Fibroblast of lung (primary cell): ENCODE results near the gene ZNF451.

Source experiments
- EZH2 ChIP-seq: IDR thresholded peaks from 2 replicates; pipeline ENCODE4 v1.5.1; 2012; ENCODE audit warnings: low read length, control low read depth, mild to moderate bottlenecking; ENCODE audit errors: missing control alignments
- TF ChIP-seq, protein P1 (sequence below), 2 donors: IDR thresholded peaks in 1 of 2; conservative IDR thresholded peaks in 1 of 2; 1 replicate in 1 of 2; 2 replicates in 1 of 2; pipeline ENCODE4 v1.5.1; 2011 to 2012; ENCODE audit warnings: low read length in 2 of 2, control low read depth in 1 of 2, inconsistent platforms in 1 of 2, low read depth in 1 of 2, mild to moderate bottlenecking in 1 of 2

DNA sequence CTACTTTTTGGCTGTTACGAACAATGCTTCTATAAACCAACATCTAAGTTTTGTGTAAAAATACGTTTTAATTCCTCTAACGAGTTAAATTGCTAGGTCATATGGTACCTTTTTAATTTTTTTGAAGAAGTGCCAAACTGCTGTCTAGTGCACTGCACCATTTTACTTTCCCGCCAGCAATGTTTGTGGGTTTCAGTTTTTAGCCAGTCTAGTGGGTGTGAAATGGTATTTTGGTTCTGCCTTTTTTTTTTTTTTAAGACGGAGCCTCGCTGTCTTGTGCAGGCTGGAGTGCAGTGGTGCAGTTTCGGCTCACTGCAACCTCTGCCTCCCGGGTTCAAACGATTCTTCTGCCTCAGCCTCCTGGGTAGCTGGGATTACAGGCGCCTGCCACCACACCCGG lies 48.0 kb downstream of the ZNF451 start:
- TF ChIP-seq EZH2 = no peak
- TF ChIP-seq, protein P1, sequence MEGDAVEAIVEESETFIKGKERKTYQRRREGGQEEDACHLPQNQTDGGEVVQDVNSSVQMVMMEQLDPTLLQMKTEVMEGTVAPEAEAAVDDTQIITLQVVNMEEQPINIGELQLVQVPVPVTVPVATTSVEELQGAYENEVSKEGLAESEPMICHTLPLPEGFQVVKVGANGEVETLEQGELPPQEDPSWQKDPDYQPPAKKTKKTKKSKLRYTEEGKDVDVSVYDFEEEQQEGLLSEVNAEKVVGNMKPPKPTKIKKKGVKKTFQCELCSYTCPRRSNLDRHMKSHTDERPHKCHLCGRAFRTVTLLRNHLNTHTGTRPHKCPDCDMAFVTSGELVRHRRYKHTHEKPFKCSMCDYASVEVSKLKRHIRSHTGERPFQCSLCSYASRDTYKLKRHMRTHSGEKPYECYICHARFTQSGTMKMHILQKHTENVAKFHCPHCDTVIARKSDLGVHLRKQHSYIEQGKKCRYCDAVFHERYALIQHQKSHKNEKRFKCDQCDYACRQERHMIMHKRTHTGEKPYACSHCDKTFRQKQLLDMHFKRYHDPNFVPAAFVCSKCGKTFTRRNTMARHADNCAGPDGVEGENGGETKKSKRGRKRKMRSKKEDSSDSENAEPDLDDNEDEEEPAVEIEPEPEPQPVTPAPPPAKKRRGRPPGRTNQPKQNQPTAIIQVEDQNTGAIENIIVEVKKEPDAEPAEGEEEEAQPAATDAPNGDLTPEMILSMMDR (conservative IDR thresholded peaks at IDR 0.05 in 1 of 2, IDR thresholded peaks at IDR 0.05 in 1 of 2; ENCODE audit: low read depth in 1 of 2, low read length in 2 of 2) = no peak
